Motor neuron (in vitro differentiated cells): ENCODE data around the gene DDX27. TPM values are rescaled to one million over a fixed set of nuclear protein-coding genes. Genes with fewer than 3 reads are reported as not detected.
A peak's percentile ranks its signal among the peaks of the same experiment; 100 is the strongest.
"Not testable (repeated sequence)": the region's sequence is repeated elsewhere in the genome, so short reads cannot be mapped to it uniquely, and the experiment has no call there.

ENCODE experiments used
- ATAC-seq, 8 experiments: fragments of 200-7000 bp; cut with Tn5 transposase; replicated peaks in 6 of 8; 2 replicates each; pipeline ENCODE4 v1.8.0; 2021; ENCODE audit warnings: mild to moderate bottlenecking in 8 of 8, moderate library complexity in 8 of 8
- H3K27ac ChIP-seq, 2 donors: fragments of 250-450 bp; sonication (Bioruptor Pico); 2 replicates each; pipeline ENCODE4 v1.9.0; 2021; ENCODE audit warnings: antibody characterized with exemption in 2 of 2, mild to moderate bottlenecking in 2 of 2, moderate library complexity in 1 of 2
- H3K4me1 ChIP-seq, 2 donors: fragments of 250-450 bp; sonication (Bioruptor Pico); replicated peaks in 1 of 2; 2 replicates each; pipeline ENCODE4 v1.6.1; 2021; ENCODE audit warnings: antibody characterized with exemption in 2 of 2, mild to moderate bottlenecking in 2 of 2, moderate library complexity in 1 of 2
- H3K4me3 ChIP-seq, 5 donors: fragments of 250-450 bp; sonication (Bioruptor Pico); 2 replicates each; pipeline ENCODE4 v1.9.0; 2021; ENCODE audit warnings: antibody characterized with exemption in 5 of 5, mild to moderate bottlenecking in 5 of 5, moderate library complexity in 4 of 5
- WGBS, 10 experiments: fragments of 450-650 bp; shearing (Covaris generic); methylation state at CpG; one replicate each; pipeline ENCODE4 v1.0.0; 2022; 5-methylcytosine and 5-hydroxymethylcytosine counted together
- in situ Hi-C, 9 experiments: fragments of 400-800 bp; cut with MboI; loops; one replicate each; pipeline ENCODE4 v1.15.0; 2021; ENCODE audit warnings: low sequenced_read_pairs in 9 of 9, low pct_unique_long_range_greater_than_20kb in 2 of 9; ENCODE audit not compliant: unreplicated experiment in 9 of 9
- total RNA-seq, 8 experiments: library from RNA; unstranded; fragments of 300-600 nt; gene quantifications; 2 replicates each; pipeline versions ENCODE4 v1.2.3 to v1.2.4, GENCODE V29; 2022

DDX27 gene
- total RNA-seq, 8 experiments from 2014 or later: 15.2 to 49.1 (median 23.8) TPM

DNA sequence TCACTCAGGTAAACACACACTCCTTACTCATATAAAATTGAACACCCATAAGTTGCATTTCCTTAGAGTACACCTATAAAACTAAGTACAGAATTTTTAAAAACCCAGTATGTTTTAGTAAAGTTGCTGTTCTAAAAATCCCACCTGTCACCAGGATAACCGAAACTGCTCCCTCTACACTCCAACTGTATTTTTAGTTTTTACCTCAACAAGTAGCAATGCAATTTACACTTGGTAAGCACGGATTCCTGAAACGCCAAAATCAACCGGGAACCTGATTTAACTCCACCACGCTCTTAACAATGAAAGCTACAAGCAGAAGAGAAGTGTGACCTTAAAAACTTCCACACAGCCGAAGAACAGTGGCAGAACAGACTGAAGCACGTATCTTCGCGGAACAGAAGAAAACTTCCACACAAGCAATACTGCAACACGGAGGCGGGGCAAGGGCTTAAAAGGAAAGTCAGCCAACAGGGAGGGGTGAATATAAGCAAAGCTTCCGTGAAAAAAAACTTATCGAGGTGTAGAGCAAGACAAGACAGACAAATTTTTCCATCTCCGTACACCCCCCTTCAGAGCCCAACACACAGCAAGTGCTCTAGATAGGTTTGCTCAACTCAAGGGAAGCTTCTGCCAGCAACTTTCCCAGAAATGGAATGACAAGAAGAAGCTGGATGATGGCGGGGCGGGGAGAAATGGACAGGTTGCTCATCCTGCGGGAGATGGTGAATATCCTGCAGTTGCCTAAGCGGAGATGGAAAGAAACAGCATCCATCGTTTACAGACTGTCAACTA is 32.5 kb upstream of the DDX27 start:
- 0 to 12% (median 4%) methylated on average over 7 to 19 of the region's 19 CpGs for WGBS, 10 experiments
- in situ Hi-C loops: no loop called here
- peak in 3 of 8 experiments; percentile 15 to 17 (median 17) for ATAC-seq
- Histone ChIP-seq H3K4me3 (peak overlapping the region; percentile 78 to 83 (median 80)), H3K4me1 (peaks cover 4 to 6% of the 10 kb centered on the region in 2 donors), H3K27ac (no peak overlapping the region)

DNA sequence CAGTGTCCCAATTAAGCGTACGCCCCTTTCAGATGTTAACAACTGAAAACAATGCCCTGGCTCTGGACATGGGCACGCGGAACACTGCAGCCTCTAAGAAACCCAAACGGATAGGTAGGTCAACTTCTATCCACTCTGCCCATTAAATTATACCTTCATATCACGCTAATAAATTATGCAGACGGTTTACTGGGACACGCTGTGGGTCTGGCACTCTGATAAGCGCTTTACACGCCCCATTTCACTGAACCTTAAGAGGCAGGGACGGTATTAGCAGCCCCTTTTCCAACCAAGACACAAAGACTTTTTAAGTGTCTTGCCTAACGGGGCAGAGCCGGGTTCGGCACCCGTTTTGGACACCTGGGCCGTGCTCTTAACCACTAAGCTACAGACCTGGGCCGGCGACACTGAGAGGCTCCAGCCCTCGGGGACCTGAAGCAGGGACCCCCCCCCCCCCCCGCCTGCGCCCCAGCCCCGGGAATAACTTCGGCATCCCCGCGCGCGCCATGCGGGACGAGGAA is 31.8 kb upstream of the DDX27 start:
- H3K27ac ChIP-seq: peak overlapping the region; percentile 82 to 87
- peaks cover 4 to 6% of the 10 kb centered on the region in 2 donors for H3K4me1 ChIP-seq
- ATAC-seq: peak in 7 of 8 experiments; percentile 2 to 11 (median 4)
- H3K4me3 ChIP-seq: peak overlapping the region; percentile 78 to 83 (median 80)
- 0 to 1% (median 0%) methylated on average over 4 to 14 of the region's 29 CpGs; no CpG with 5 or more reads in 3 of the 10 experiments for WGBS, 10 experiments
- in situ Hi-C loops: no loop called here

DNA sequence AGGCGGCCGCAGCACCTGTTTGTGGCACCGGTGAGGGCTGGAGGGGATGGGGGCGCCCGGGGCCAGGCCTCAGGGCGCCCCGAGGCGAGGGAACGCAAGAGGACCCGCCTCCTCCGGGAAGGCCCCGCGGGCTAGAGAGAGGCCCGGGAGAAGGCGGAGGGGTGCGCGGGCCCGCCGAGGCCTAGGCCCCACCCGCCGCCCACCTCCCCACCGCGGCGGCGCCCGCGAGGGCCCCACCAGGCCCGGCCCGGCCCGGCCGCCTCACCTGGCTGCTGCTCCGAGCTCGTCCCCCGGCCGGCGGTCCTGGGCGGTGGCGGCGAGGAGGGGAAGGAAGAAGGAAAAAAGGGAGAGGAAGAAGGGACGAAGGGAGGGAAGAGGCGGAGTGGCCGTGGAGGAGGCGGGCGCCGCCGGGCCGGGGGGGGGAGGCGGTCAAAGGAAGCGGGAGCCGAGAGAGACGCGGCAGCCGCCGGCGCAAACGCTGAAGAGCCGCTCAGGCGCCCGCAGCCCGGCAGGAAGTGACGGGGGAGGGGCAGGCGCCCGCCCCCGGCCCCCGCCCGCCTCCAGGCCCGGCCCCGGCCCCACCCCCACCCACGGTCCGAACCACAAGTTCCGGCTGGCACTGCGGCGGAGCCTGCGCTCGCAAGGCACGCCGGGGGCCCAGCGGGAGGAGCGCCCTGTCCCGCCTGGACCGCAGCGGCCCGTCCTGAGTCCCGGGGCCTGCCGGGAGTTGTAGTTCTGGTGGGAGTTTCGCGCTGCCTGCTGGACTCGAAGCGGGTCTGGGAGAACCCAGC is 31.2 kb upstream of the DDX27 start, which contains the start of gene STAU1:
STAU1 (minus strand) TSS at position 484 of the 791 bp plus-strand sequence. CDS start 22,133 bp downstream, outside the sequence.
- Histone ChIP-seq H3K4me1 (peaks cover 4 to 6% of the 10 kb centered on the region in 2 donors), H3K27ac (peak within 1 kb of the TSS; percentile 82 to 87), H3K4me3 (peak within 1 kb of the TSS; percentile 78 to 83 (median 80))
- 0 to 2% (median 0%) methylated on average over 1 to 8 of the region's 89 CpGs; no CpG with 5 or more reads in 6 of the 10 experiments for WGBS, 10 experiments
- in situ Hi-C loops: no loop called here
- ATAC-seq: peak; percentile 92 to 98 (median 98)

DNA sequence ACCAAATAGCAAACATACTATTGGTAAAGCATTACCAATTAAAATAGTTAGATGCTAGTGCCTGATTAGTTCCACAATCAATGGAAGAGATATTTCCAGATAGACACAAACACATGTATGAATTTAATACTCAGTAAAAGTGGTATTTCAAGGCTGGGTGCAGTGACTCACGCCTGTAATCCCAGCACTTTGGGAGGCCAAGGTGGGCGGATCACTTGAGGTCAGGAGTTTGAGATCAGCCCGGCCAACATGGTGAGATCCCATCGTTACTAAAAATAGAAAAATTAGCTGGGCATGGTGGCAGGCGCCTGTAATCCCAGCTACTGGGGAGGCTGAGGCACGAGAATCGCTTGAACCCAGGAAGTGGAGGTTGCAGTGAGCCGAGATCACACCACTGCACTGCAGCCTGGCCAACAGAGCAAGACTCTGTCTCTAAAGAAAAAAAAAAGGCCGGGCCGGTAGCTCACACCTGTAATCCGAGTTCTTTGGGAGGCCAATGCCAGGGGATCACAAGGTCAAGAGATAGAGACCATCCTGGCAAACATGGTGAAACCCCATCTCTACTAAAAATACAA is 26.2 kb upstream of the DDX27 start:
- H3K27ac ChIP-seq, H3K4me3 ChIP-seq, H3K4me1 ChIP-seq, in situ Hi-C loops, ATAC-seq: not testable (repeated sequence)
- WGBS, 10 experiments: 0 to 94% (median 82%) methylated on average over 1 to 8 of the region's 11 CpGs; no CpG with 5 or more reads in 3 of the 10 experiments

DNA sequence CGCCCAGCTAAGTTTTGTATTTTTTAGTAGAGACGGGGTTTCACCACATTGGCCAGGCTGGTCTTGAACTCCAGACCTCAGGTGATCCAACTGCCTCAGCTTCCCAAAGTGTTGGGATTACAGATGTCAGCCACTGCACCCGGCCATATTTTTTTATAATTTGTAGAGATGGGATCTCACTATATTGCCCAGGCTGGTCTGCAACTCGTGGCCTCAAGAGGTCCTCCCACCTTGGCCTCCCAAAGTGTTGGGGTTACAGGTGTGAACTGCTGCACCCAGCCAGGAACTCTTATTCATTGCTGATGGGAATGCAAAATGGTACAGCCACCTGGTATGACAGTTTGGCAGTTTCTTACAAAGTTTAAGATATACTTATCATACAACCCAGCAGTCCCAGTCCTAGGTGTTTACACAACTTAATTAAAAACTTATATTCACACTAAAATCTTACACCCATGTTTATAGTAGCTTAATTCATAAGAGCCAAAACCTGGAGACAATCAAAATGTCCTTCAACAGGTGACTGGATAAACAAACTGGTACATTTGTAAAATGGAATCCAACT is 19.4 kb upstream of the DDX27 start:
- no peaks in the 10 kb centered on the region for H3K4me1 ChIP-seq
- H3K27ac ChIP-seq: no peak overlapping the region
- in situ Hi-C loops: no loop called here
- H3K4me3 ChIP-seq: no peak overlapping the region
- no peak for ATAC-seq
- WGBS, 10 experiments: 0 to 93% (median 80%) methylated on average over 1 to 2 of the region's 4 CpGs; no CpG with 5 or more reads in 2 of the 10 experiments

DNA sequence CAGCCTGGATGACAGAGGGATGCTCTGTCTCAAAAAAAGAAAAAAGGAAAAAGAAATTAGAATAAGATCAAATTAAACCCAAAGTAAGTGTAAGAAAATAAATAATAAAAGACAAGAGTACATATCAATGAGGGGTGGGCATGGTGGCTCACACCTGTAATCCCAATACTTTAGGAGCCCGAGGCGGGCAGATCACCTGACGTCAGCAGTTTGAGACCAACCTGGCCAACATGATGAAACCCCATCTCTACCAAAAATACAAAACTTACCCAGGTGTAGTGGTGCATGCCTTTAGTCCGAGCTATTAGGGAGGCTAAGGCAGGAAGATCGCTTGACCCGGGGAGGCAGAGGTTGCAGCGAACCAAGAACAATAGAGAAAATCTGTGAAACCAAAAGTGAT is 16.2 kb upstream of the DDX27 start:
- 25 to 100% (median 87%) methylated on average over 1 to 7 of the region's 7 CpGs; no CpG with 5 or more reads in 1 of the 10 experiments for WGBS, 10 experiments
- no peak overlapping the region for H3K4me3 ChIP-seq
- no peak overlapping the region for H3K27ac ChIP-seq
- ATAC-seq: no peak
- H3K4me1 ChIP-seq: no peaks in the 10 kb centered on the region
- in situ Hi-C loops: no loop called here

DNA sequence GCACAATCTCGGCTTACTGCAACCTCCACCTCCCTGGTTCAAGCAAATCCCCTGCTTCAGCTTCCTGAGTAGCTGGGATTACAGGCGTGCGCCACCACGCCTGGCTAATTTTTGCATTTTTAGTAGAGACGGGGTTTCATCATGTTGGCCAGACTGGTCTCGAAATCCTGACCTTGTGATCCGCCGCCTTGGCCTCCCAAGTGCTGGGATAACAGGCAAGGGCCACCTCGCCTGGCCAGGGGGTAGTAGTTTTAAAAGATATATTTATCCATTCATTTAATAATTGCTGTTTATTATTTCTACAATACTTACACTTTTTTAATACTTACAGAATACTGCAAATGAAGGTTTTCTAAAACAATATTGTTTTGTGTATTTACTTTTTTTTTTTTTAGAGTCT is 15.5 kb upstream of the DDX27 start:
- 0 to 100% (median 83%) methylated on average over 1 to 9 of the region's 9 CpGs for WGBS, 10 experiments
- no peak for ATAC-seq
- in situ Hi-C loops: no loop called here
- Histone ChIP-seq H3K4me1 (no peaks in the 10 kb centered on the region), H3K27ac (no peak overlapping the region), H3K4me3 (no peak overlapping the region)

DNA sequence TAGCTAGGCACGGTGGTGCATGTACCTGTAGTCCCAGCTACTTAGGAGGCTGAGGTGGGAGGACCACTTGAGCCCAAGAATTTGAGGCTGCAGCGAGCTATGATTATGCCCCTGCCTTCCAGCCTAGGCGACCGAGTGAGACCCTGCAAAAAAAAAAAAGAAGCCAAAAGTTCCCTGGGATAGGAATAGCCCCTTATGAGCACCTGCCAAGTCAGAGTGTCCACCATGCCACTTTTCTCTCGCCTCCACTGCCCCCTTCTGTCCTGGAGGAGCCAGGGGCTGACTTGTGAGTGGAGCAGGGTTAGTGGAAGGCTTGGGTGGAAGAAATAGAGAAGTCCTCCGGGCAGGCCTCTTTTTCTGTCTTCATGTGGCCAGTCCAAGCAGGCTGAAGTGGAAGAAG is 12.1 kb upstream of the DDX27 start:
- WGBS, 10 experiments: 63 to 100% (median 83%) methylated on average over 2 to 6 of the region's 6 CpGs; no CpG with 5 or more reads in 4 of the 10 experiments
- no peak for ATAC-seq
- no peaks in the 10 kb centered on the region for H3K4me1 ChIP-seq
- no peak overlapping the region for H3K27ac ChIP-seq
- in situ Hi-C loops: loop anchor here in 1 of 9 experiments (5.0 kb wide), 1 partner anchor 75 kb away; no protein-coding TSS in a partner anchor
- no peak overlapping the region for H3K4me3 ChIP-seq

DNA sequence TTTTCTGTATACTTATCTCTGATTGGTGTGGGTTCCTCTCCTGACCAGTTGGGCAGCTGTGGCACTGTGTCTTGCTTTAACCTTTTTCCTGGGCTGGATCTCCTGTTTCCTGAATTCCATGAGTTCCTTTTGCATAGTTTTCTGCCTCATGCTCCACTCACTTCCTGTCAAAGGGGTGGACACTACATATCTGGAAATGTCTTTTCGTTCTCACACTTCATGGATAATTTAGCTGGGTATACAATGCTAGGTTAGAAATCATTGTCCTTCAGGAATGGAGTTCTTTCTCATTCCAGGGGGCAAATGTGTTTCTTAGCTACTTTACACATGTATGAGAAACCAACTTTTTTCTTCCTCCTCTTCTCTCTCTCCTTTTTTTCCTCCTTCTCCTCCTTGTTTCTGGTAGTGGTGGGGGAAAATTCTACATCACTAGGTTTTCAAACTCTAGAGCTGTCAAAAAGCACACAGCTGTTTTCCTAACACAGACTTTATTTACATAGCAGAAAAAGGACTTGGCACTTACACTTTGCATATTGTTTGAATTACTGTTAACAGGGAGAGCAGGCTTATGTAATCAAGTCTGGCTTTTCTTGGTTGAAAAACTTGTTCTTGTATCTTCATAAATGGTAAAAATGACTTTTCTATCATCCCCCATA is 9.0 kb upstream of the DDX27 start:
- H3K4me3 ChIP-seq: no peak overlapping the region
- no peak overlapping the region for H3K27ac ChIP-seq
- in situ Hi-C loops: loop anchor here in 1 of 9 experiments (10.0 kb wide), 1 partner anchor 75 kb away; no protein-coding TSS in a partner anchor
- ATAC-seq: peak in 3 of 8 experiments; percentile 38 to 78 (median 78)
- WGBS, 10 experiments: 13 to 100% (median 63%) methylated on average over 1 of the region's 1 CpG; no CpG with 5 or more reads in 2 of the 10 experiments
- no peaks in the 10 kb centered on the region for H3K4me1 ChIP-seq

DNA sequence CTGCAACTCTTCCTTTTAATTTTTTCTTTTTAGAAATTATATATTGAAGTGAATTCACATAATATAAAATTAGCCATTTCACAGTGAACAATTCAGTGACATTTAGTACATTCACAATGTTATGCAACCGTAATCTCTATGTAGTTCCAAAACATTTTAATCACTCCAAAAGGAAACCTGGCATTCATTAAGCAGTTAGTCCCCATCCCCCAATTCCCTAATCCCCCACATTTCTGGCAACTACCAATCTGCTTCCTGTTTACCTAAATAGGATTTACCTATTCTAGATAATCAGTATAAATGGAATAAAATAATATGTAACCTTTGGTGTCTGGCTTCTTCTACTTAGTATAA is 8.5 kb upstream of the DDX27 start:
- in situ Hi-C loops: loop anchor here in 1 of 9 experiments (10.0 kb wide), 1 partner anchor 76 kb away; no protein-coding TSS in a partner anchor
- peak in 1 of 8 experiments; percentile 18 for ATAC-seq
- 0 to 100% (median 60%) methylated on average over 1 of the region's 1 CpG; no CpG with 5 or more reads in 3 of the 10 experiments for WGBS, 10 experiments

DNA sequence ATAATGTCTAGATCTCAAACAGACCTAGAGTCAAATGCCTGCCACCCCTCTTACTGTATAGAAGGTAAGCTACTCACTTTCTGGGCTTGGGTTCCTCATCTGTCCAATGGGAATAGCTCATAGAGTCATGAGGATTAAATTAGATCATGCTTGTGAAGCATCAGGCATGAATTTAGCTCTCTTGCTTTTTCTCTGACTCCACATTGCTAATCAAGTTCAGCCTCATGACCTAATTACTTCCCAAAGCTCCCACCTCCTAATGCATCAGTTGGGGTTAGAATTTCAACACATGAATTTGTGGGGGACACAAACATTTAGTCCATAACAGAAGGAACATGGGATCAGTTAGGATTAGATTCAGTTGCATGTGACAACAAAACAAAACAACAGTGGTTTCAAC is 4.6 kb upstream of the DDX27 start:
- no peak overlapping the region for H3K4me3 ChIP-seq
- in situ Hi-C loops: loop anchor here in 1 of 9 experiments (10.0 kb wide), 1 partner anchor 80 kb away; no protein-coding TSS in a partner anchor
- no peak for ATAC-seq
- H3K27ac ChIP-seq: no peak overlapping the region
- H3K4me1 ChIP-seq: peaks cover 4 to 5% of the 10 kb centered on the region in 2 donors

More for the DNA sequence above, 8.5 kb upstream of the DDX27 start:
- Histone ChIP-seq H3K4me3 (no peak overlapping the region), H3K27ac (no peak overlapping the region), H3K4me1 (no peaks in the 10 kb centered on the region)

DNA sequence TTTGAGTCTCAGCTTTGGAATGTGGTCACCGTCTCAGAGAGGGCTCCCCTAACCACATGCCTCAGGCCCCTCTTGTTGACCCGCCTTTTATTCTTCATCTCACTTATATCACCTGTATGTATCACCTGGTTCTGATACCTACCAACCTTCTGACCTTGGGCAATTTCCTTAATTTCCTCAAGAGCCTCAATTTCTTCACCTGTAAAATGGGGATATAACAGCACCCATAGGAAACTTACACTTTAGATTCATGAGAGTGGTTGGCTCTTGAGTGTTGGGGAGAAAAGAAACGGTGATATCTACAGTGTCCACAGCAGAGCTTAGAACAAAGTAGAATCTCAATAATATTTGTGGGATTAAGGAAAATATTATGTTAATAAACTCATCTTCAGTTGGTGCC is 4.0 kb upstream of the DDX27 start:
- no peak for ATAC-seq
- H3K27ac ChIP-seq: no peak overlapping the region
- peaks cover 7 to 8% of the 10 kb centered on the region in 2 donors for H3K4me1 ChIP-seq
- WGBS, 10 experiments: 50 to 100% (median 67%) methylated on average over 1 to 3 of the region's 3 CpGs; no CpG with 5 or more reads in 3 of the 10 experiments
- in situ Hi-C loops: loop anchor here in 1 of 9 experiments (10.0 kb wide), 1 partner anchor 80 kb away; no protein-coding TSS in a partner anchor
- H3K4me3 ChIP-seq: no peak overlapping the region
